SHP77 (cell line): ENCODE measurements around the gene NMB.

ENCODE experiments used
- DNase-seq, 2 experiments: peaks; one replicate each; lab custom pipeline; 2025; lab: John Stamatoyannopoulos, UW

Gene NMB

DNA sequence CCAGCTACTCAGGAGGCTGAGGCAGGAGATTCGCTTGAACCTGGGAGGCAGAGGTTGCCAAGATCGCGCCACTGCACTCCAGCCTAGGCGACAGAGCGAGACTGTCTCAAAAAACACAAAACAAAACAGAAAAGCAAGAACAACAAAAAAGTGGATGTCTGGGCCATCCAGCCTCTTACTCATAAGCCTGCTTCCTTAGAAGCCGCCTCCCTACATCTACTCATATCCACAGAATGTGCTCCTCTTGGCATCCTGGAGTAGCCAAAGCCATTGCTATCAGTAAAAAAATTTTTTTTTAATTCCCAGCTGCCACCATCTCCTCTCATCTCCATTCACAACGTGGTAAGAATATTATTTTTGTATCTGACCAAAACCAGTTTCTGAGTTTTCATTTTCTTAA lies 46.4 kb downstream of the NMB start:
- DNase-seq, result no peak

GRCh38 chr15:84609818-84610525 lies 48.0 kb downstream of the NMB start:
- DNase-seq, result no peak

- DNase-seq, result no peak
Observed at GRCh38 chr15:84608707-84609284, 49.2 kb downstream of the NMB start.

- no peak for DNase-seq
Observed at GRCh38 chr15:84606653-84607120, 51.3 kb downstream of the NMB start.

- no peak for DNase-seq
Observed at GRCh38 chr15:84605554-84605882, 52.5 kb downstream of the NMB start.
